CD4-positive, alpha-beta T cell treated with Interferon alpha-2 for 1 hour (primary cell): Measurements from ENCODE around the gene OR1A2.
"Not testable (repeated sequence)": the region's sequence is repeated elsewhere in the genome, so short reads cannot be mapped to it uniquely, and the experiment has no call there.

Experiments used
- DNase-seq, 2 donors: peaks; one replicate each; pipeline ENCODE4 v3.0.0-alpha.2; 2020 to 2022

The OR1A2 gene, protein sequence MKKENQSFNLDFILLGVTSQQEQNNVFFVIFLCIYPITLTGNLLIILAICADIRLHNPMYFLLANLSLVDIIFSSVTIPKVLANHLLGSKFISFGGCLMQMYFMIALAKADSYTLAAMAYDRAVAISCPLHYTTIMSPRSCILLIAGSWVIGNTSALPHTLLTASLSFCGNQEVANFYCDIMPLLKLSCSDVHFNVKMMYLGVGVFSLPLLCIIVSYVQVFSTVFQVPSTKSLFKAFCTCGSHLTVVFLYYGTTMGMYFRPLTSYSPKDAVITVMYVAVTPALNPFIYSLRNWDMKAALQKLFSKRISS

DNA sequence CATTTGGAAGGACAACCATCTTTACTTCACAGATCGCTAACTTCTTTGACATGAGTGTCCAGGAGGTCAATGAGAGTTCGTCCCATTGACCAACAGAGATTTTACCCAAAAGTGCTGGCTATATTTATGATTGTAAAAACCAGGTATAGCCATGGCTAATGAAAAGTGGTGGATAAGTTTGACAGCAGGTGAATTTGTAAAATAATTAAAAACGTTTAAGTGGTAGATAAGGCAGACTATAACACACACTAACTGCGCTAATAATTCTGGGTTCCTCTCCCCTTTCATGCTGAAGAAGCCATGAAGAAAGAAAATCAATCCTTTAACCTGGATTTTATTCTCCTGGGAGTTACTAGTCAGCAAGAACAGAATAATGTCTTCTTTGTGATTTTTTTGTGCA, at the start of gene OR1A2:
TSS of gene OR1A2 (plus strand) at position 301 of the 400 bp plus-strand sequence. CDS start at position 301, 0 bp downstream.
- no peak for DNase-seq

DNA sequence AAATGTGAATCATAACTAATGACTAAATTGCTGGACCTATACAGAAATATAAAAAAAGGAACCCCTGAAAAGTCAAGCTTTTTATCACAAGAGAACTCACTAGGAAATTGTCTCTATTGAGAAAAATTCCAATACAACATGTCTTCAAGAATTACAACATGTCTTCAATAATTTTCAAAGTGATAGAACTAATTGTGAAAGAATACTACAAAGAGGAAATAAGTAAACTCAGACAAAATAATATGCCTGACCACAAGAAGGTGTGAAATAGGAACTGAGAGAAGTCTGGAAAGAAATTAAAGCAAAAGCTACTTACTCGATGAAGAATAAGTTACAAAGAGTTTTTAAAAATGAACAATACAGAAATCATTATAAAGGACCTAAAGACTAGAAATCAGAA, 40.1 kb upstream of the OR1A2 start:
- no peak for DNase-seq

DNA sequence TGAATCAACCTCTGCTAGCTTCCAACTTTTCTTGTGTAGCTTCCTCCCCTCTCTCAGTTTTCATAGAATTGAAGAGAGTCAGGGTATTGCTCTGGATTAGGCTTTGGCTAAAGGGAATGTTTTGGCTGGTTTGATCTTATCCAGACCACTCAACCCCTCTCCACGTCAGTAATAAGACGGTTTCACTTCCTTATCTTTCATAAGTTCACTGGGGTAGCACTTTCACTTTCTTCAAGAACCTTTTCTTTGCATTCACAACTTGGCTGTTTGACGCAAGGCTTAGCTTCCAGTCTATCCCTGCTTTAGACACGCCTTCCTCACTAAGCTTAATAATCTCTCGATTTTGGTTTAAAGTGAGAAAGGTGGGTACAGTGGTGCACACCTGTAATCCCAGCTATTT, 29.7 kb upstream of the OR1A2 start:
- peak; percentile 13 to 32 for DNase-seq

DNA sequence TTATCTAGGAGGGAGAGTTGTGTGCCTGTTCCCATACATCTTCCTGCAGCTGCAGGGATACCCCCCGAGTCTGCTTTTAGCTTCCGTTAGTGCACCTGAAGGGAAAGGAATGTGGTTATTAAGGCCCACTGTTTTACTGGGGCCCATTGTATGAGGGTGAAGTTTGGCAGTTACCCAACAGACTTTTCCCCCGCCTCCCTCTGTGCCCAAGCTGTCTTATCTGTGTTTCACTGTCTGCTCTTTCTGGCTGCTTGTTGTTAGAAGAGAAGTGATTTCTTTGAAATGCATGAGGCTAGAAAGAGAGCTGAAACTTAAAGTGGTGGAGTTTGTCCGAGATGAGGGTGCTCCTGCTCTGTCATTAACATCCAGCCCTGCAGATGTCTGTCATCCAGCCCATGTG, 7.4 kb upstream of the OR1A2 start:
- DNase-seq = no peak

- no peak for DNase-seq
These were observed 10.0 kb downstream of the OR1A2 start, which contains the start of gene OR1A1 for GRCh38 chr17:3207367-3207766. OR1A1 (plus strand) TSS chr17:3207667; CDS start chr17:3215621, 7,954 bp downstream.

DNA sequence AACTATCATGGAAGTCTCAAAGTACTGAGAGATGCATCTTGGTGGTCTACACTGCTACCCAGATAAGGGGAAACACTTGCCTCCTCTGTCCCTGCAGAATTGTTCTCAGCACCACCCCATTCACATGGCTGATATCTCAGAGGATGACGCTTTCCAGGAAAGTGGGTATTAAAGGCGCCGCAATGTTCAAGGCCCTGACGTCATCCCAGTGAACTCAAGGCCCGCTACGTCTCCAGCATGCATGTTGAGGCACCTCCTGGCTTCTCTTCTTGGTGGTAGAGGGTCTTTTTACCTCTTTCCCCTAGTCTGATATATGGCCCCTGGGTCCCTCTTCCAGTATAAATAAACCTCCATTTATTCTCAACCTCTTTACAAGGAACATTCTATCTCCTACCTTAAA, 11.2 kb downstream of the OR1A2 start:
- no peak for DNase-seq

- DNase-seq = no peak
These were observed 15.7 kb downstream of the OR1A2 start for GRCh38 chr17:3213001-3213400.

DNA sequence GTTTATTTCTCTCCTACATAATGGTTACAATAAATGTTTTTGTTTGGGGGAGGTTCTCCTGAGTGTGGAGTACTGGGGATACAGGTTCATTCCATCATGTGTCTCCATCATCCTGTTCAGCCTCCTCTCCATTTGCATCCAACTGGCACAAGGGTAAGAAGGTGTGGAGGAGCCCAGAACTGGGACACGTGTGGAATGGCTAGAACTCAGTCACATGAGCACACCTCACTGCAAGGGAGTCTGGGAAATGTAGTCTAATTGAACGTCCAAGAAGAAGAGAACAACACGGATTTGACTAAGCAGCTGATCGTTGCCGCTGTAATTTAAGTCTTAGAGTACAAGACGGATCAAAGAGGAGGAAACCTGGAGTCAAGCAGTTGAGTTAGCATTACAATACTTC, 16.3 kb downstream of the OR1A2 start:
- DNase-seq = no peak

GRCh38 chr17:3219978-3220377, 22.7 kb downstream of the OR1A2 start:
- DNase-seq = not testable (repeated sequence)

- no peak for DNase-seq
These were observed 24.5 kb downstream of the OR1A2 start for GRCh38 chr17:3221850-3222249.

DNA sequence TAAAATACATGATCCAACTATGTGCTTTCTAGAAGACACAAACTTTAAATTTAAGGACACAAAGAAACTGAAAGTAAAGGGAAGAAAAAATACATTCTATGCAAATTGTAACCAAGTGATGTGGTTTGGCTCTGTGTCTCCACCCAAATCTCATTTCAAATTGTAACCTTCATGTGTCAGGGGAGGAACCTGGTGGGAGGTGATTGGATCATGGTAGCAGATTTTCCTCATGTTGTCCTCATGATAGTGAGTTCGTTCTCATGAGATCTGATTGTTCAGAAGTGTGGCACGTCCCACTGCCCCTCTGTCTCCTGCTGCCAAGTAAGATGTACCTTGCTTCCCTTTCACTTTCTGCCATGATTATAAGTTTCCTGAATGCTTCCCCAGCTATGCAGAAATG, 25.2 kb downstream of the OR1A2 start:
- no peak for DNase-seq

DNA sequence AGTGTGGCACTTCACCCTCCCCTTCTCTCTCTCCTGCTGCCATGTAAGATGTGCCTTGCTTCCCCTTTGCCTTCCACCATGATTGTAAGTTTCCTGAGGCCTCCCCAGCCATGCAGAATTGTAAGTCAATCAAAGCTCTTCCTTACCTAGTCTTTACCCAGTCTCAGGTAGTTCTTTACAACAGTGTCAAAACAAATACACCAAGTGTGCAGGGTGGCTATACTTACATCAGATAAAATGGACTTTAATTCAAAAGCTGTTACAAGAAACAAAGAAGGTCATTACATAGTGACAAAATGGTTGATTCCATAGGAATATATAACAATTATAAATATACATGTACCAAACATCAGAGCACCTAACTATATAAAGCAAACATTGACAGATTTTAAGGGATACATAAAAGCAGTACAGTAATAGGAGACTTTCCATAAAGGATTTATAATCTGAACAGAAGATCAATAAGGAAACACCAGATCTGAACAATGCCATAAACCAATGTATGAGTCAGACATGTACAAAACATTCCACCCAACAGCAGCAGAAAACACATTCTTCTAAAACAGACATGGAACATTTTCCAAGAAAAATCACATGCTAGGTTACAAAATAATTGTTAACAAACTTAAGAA, 27.5 kb downstream of the OR1A2 start:
- DNase-seq = not testable (repeated sequence)

DNA sequence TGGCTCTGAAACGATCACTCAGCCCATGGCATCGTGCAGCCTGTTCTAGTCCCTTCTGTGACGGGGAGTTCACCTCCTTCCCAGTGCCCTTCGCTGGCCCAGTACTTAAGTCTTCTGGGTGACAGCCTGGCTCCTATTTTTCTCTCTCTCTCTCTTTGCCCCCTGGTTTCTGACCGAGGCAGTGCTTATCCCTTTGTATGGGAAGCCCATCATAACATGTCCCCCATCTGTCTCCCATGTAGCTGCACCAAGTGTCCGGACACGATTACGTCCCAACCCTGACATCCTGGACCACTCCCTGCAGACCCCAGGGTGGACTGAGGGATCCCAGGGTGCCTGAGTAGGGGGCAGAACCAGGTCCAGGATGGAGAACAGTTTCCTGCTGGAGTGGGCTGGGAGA, 35.0 kb downstream of the OR1A2 start:
- not testable (repeated sequence) for DNase-seq

- DNase-seq = peak in 1 of 2 donors; percentile 24
These were observed 41.4 kb downstream of the OR1A2 start for GRCh38 chr17:3238685-3239084.

DNA sequence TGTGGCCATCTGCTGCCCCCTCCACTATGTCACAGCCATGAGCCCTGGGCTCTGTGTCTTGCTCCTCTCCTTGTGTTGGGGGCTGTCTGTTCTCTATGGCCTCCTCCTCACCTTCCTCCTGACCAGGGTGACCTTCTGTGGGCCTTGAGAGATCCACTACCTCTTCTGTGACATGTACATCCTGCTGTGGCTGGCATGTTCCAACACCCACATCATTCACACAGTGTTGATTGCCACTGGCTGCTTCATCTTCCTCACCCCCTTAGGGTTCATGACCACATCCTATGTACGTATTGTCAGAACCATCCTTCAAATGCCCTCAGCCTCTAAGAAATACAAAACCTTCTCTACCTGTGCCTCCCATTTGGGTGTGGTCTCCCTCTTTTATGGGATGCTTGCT, 43.7 kb downstream of the OR1A2 start:
- DNase-seq = not testable (repeated sequence)

- not testable (repeated sequence) for DNase-seq
These were observed 47.5 kb downstream of the OR1A2 start for GRCh38 chr17:3244841-3245240.
